ENCODE results near the gene CDH7.

The CDH7 gene

GRCh38 chr18:65768120-65768778 lies 17.4 kb downstream of the CDH7 start:
- DNase-seq (ENCODE audit: low read depth, low spot score), result no peak

- DNase-seq (ENCODE audit: low read depth, low spot score), result no peak
Measured at GRCh38 chr18:65769652-65770051, 18.8 kb downstream of the CDH7 start.

- DNase-seq (ENCODE audit: low read depth, low spot score), result no peak
Measured at GRCh38 chr18:65786474-65786873, 35.7 kb downstream of the CDH7 start.

- no peak for DNase-seq (ENCODE audit: low read depth, low spot score)
Measured at GRCh38 chr18:65788373-65788772, 37.6 kb downstream of the CDH7 start.

- no peak for DNase-seq (ENCODE audit: low read depth, low spot score)
Measured at GRCh38 chr18:65790604-65791003, 39.8 kb downstream of the CDH7 start.

- no peak for DNase-seq (ENCODE audit: low read depth, low spot score)
Measured at GRCh38 chr18:65791719-65792118, 40.9 kb downstream of the CDH7 start.

GRCh38 chr18:65792456-65793074 lies 41.8 kb downstream of the CDH7 start:
- DNase-seq (ENCODE audit: low read depth, low spot score), result no peak

GRCh38 chr18:65808759-65809158 lies 57.9 kb downstream of the CDH7 start:
- no peak for DNase-seq (ENCODE audit: low read depth, low spot score)

- DNase-seq (ENCODE audit: low read depth, low spot score), result no peak
Measured at GRCh38 chr18:65811307-65811706, 60.5 kb downstream of the CDH7 start.

GRCh38 chr18:65815506-65815905 lies 64.7 kb downstream of the CDH7 start:
- no peak for DNase-seq (ENCODE audit: low read depth, low spot score)

- DNase-seq (ENCODE audit: low read depth, low spot score), result no peak
Measured at GRCh38 chr18:65817178-65817577, 66.4 kb downstream of the CDH7 start.

- no peak for DNase-seq (ENCODE audit: low read depth, low spot score)
Measured at GRCh38 chr18:65821911-65822310, 71.1 kb downstream of the CDH7 start.

- DNase-seq (ENCODE audit: low read depth, low spot score), result no peak
Measured at GRCh38 chr18:65822826-65823225, 72.0 kb downstream of the CDH7 start.

GRCh38 chr18:65827444-65827843 lies 76.6 kb downstream of the CDH7 start:
- DNase-seq (ENCODE audit: low read depth, low spot score), result no peak

GRCh38 chr18:65835881-65836280 lies 85.1 kb downstream of the CDH7 start:
- DNase-seq (ENCODE audit: low read depth, low spot score), result no peak

GRCh38 chr18:65846107-65846506 lies 95.3 kb downstream of the CDH7 start:
- no peak for DNase-seq (ENCODE audit: low read depth, low spot score)

GRCh38 chr18:65852273-65852672 lies 101.5 kb downstream of the CDH7 start:
- DNase-seq (ENCODE audit: low read depth, low spot score), result no peak

- DNase-seq (ENCODE audit: low read depth, low spot score), result no peak
Measured at GRCh38 chr18:65859075-65859474, 108.3 kb downstream of the CDH7 start.

- DNase-seq (ENCODE audit: low read depth, low spot score), result no peak
Measured at GRCh38 chr18:65869527-65869926, 118.7 kb downstream of the CDH7 start.

- DNase-seq (ENCODE audit: low read depth, low spot score), result no peak
Measured at GRCh38 chr18:65876310-65876709, 125.5 kb downstream of the CDH7 start.

- DNase-seq (ENCODE audit: low read depth, low spot score), result no peak
Measured at GRCh38 chr18:65897292-65897691, 146.5 kb downstream of the CDH7 start.

GRCh38 chr18:65901522-65901921 lies 150.7 kb downstream of the CDH7 start:
- no peak for DNase-seq (ENCODE audit: low read depth, low spot score)

GRCh38 chr18:65906621-65907034 lies 155.8 kb downstream of the CDH7 start:
- peak; percentile 60 for DNase-seq (ENCODE audit: low read depth, low spot score)

GRCh38 chr18:65907281-65907680 lies 156.5 kb downstream of the CDH7 start:
- no peak for DNase-seq (ENCODE audit: low read depth, low spot score)
